ENCODE results near the gene VARS2. TPM values are rescaled to one million over a fixed set of nuclear protein-coding genes. Genes with fewer than 3 reads are reported as not detected.

The VARS2 gene
- total and polyA plus RNA-seq, 2 donors (not counting 1 experiment from before 2014, with no cell fraction given) = 27.1 to 41.6 TPM

DNA sequence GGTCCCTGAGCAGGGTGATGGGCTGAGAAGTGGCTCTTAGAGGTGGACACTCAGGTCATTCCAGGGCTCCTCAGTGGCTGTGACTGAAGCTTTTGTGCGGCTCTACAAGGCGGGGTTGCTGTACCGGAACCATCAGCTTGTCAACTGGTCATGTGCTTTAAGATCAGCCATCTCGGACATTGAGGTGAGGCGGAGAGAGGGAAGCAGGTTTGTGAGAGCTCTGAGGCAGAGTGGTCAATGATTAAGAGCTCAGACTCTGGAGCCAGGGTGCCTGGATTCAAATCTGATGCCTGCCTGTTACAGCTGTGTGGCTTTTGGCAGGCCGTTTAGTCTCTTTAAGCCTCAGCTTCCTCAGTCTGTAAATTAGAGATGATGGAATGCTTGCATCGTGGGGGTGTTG lies 3.0 kb downstream of the VARS2 start:
- Histone ChIP-seq H3K36me3 (replicated peaks in 1 of 2; ENCODE audit: control extremely low read depth in 1 of 2, control insufficient read depth in 1 of 2, extremely low read depth in 1 of 2, insufficient read depth in 2 of 2, low read length in 1 of 2) (peaks cover 2 to 59% of the 10 kb centered on the region in 2 experiments), H3K4me1 (ENCODE audit: control insufficient read depth in 2 of 2, insufficient read depth in 2 of 2, low read length in 2 of 2) (peaks cover 11 to 20% of the 10 kb centered on the region in 2 donors), H2AFZ (ENCODE audit: insufficient read depth, low read depth, low read length, poor library complexity, severe bottlenecking) (no peak overlapping the region), H3K79me2 (ENCODE audit: control insufficient read depth, insufficient read depth, low read length) (no peaks in the 10 kb centered on the region), H3K27ac (ENCODE audit: low read length in 2 of 2) (no peak overlapping the region), H3K4me2 (replicated peaks; ENCODE audit: low read depth, low read length, poor library complexity, severe bottlenecking) (no peak overlapping the region), H3K27me3 (replicated peaks in 1 of 4; ENCODE audit: control extremely low read depth in 1 of 4, control insufficient read depth in 3 of 4, insufficient read depth in 4 of 4, low read length in 3 of 4) (no peaks in the 10 kb centered on the region), H3K4me3 (ENCODE audit: control extremely low read depth in 1 of 5, extremely low read depth in 1 of 5, insufficient read depth in 1 of 5, low read depth in 2 of 5, low read length in 4 of 5) (no peak overlapping the region), H3K9me3 (ENCODE audit: control extremely low read depth in 1 of 3, control insufficient read depth in 2 of 3, insufficient read depth in 1 of 3, low read length in 2 of 3) (no peaks in the 10 kb centered on the region), H3K9ac (ENCODE audit: low read length) (no peak overlapping the region), H4K20me1 (ENCODE audit: control insufficient read depth, insufficient read depth, low read length, poor library complexity, severe bottlenecking) (no peaks in the 10 kb centered on the region)
- CTCF ChIA-PET = interaction anchor here (1.0 to 6.1 kb wide), 6 partner anchors 88 to 170 kb away, joined by 3 to 68 read pairs (median 8); no protein-coding TSS in a partner anchor
- TF ChIP-seq EZH2 (IDR thresholded peaks at IDR 0.05; ENCODE audit: borderline replicate concordance, insufficient read depth, low read depth, low read length, poor library complexity, severe bottlenecking) = no peak
- TF ChIP-seq, protein P1, sequence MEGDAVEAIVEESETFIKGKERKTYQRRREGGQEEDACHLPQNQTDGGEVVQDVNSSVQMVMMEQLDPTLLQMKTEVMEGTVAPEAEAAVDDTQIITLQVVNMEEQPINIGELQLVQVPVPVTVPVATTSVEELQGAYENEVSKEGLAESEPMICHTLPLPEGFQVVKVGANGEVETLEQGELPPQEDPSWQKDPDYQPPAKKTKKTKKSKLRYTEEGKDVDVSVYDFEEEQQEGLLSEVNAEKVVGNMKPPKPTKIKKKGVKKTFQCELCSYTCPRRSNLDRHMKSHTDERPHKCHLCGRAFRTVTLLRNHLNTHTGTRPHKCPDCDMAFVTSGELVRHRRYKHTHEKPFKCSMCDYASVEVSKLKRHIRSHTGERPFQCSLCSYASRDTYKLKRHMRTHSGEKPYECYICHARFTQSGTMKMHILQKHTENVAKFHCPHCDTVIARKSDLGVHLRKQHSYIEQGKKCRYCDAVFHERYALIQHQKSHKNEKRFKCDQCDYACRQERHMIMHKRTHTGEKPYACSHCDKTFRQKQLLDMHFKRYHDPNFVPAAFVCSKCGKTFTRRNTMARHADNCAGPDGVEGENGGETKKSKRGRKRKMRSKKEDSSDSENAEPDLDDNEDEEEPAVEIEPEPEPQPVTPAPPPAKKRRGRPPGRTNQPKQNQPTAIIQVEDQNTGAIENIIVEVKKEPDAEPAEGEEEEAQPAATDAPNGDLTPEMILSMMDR (IDR thresholded peaks at IDR 0.05) = no peak
- POLR2A ChIA-PET = no interaction called here
- H3K9me3 Mint-ChIP-seq (ENCODE audit: insufficient read depth) = no peaks in the 10 kb centered on the region
- no peak overlapping the region for H3K4me3 Mint-ChIP-seq
- intact Hi-C loops (cut with micrococcal nuclease) = no loop called here
- H3K27ac Mint-ChIP-seq = no peak overlapping the region
- WGBS (ENCODE audit: insufficient coverage) = 95% methylated on average over 7 of the region's 7 CpGs
- no peaks in the 10 kb centered on the region for H3K27me3 Mint-ChIP-seq
- ATAC-seq (ENCODE audit: low read depth) (no peak), DNase-seq (no peak)
- H3K4me1 Mint-ChIP-seq = peaks cover 24% of the 10 kb centered on the region

DNA sequence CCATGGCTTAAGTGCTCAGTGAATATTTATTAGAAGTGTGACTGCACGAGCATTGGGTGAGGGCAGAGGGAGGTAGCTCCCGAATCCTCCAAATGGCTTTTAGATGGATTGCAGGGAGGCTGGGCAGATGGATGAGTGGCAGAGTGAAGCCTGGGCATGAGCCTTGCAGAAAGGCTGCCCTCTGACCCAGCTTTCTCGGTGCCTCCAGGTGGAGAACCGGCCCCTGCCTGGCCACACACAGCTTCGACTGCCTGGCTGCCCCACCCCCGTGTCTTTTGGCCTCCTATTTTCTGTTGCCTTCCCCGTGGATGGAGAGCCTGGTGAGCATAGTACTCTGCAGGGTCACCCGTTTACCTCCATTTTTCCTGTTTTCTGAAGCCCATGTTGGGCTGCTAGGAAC lies 3.4 kb downstream of the VARS2 start:
- ChIA-PET POLR2A (no interaction called here), CTCF (interaction anchor here (1.0 to 6.1 kb wide), 5 partner anchors 89 to 170 kb away, joined by 3 to 68 read pairs (median 12); no protein-coding TSS in a partner anchor)
- no peak overlapping the region for H3K27ac ChIP-seq (ENCODE audit: low read length in 2 of 2)
- no peak overlapping the region for H3K4me3 Mint-ChIP-seq
- H3K27me3 Mint-ChIP-seq = no peaks in the 10 kb centered on the region
- H3K9me3 Mint-ChIP-seq (ENCODE audit: insufficient read depth) = no peaks in the 10 kb centered on the region
- WGBS (ENCODE audit: insufficient coverage) = 96% methylated on average over 8 of the region's 8 CpGs
- peaks cover 2 to 59% of the 10 kb centered on the region in 2 experiments for H3K36me3 ChIP-seq (replicated peaks in 1 of 2; ENCODE audit: control extremely low read depth in 1 of 2, control insufficient read depth in 1 of 2, extremely low read depth in 1 of 2, insufficient read depth in 2 of 2, low read length in 1 of 2)
- TF ChIP-seq, protein P1 (IDR thresholded peaks at IDR 0.05) = no peak
- no peak for TF ChIP-seq EZH2 (IDR thresholded peaks at IDR 0.05; ENCODE audit: borderline replicate concordance, insufficient read depth, low read depth, low read length, poor library complexity, severe bottlenecking)
- H2AFZ ChIP-seq (ENCODE audit: insufficient read depth, low read depth, low read length, poor library complexity, severe bottlenecking) = no peak overlapping the region
- no peaks in the 10 kb centered on the region for H3K9me3 ChIP-seq (ENCODE audit: control extremely low read depth in 1 of 3, control insufficient read depth in 2 of 3, insufficient read depth in 1 of 3, low read length in 2 of 3)
- no peaks in the 10 kb centered on the region for H3K27me3 ChIP-seq (replicated peaks in 1 of 4; ENCODE audit: control extremely low read depth in 1 of 4, control insufficient read depth in 3 of 4, insufficient read depth in 4 of 4, low read length in 3 of 4)
- no peaks in the 10 kb centered on the region for H3K79me2 ChIP-seq (ENCODE audit: control insufficient read depth, insufficient read depth, low read length)
- H4K20me1 ChIP-seq (ENCODE audit: control insufficient read depth, insufficient read depth, low read length, poor library complexity, severe bottlenecking) = no peaks in the 10 kb centered on the region
- no peak overlapping the region for H3K9ac ChIP-seq (ENCODE audit: low read length)
- H3K4me1 Mint-ChIP-seq = peaks cover 24% of the 10 kb centered on the region
- H3K27ac Mint-ChIP-seq = no peak overlapping the region
- no peak overlapping the region for H3K4me3 ChIP-seq (ENCODE audit: control extremely low read depth in 1 of 5, extremely low read depth in 1 of 5, insufficient read depth in 1 of 5, low read depth in 2 of 5, low read length in 4 of 5)
- no peak overlapping the region for H3K4me2 ChIP-seq (replicated peaks; ENCODE audit: low read depth, low read length, poor library complexity, severe bottlenecking)
- intact Hi-C loops (cut with micrococcal nuclease) = no loop called here
- ATAC-seq (ENCODE audit: low read depth) (no peak), DNase-seq (no peak)
- H3K4me1 ChIP-seq (ENCODE audit: control insufficient read depth in 2 of 2, insufficient read depth in 2 of 2, low read length in 2 of 2) = peaks cover 11 to 20% of the 10 kb centered on the region in 2 donors

All from B cell (primary cell).